H9 (cell line): ENCODE measurements around the gene SPATA25. TPM values are rescaled to one million over a fixed set of nuclear protein-coding genes. Genes with fewer than 3 reads are reported as not detected.

Source experiments
- DNase-seq: peaks from one replicate; pipeline ENCODE4 v3.0.0-alpha.2; 2017
- H2AFZ ChIP-seq: one replicate; pipeline ENCODE4 v1.6.1; 2013; ENCODE audit warnings: mild to moderate bottlenecking, low read length, control low read depth, moderate library complexity
- H2AK5ac ChIP-seq: 2 replicates; pipeline ENCODE4 v1.6.1; 2013; ENCODE audit warnings: low read length, control low read depth, mixed read lengths; ENCODE audit not compliant: insufficient read length
- H2BK120ac ChIP-seq: one replicate; pipeline ENCODE4 v1.6.1; 2013; ENCODE audit warnings: low read depth, mild to moderate bottlenecking, low read length, control low read depth, inconsistent platforms; ENCODE audit not compliant: poor library complexity, severe bottlenecking
- H2BK12ac ChIP-seq: 2 replicates; pipeline ENCODE4 v1.6.1; 2013; ENCODE audit warnings: low read length, control low read depth, mixed read lengths, low read depth; ENCODE audit not compliant: insufficient read length
- H2BK15ac ChIP-seq: 2 replicates; pipeline ENCODE4 v1.6.1; 2013; ENCODE audit warnings: low read depth, low read length, control low read depth
- H2BK20ac ChIP-seq: one replicate; pipeline ENCODE4 v1.6.1; 2013; ENCODE audit warnings: low read depth, mild to moderate bottlenecking, low read length, control low read depth, inconsistent platforms; ENCODE audit not compliant: poor library complexity, severe bottlenecking
- H2BK5ac ChIP-seq: 2 replicates; pipeline ENCODE4 v1.6.1; 2013; ENCODE audit warnings: low read length, control low read depth, mixed read lengths; ENCODE audit not compliant: insufficient read length
- H3K14ac ChIP-seq: 2 replicates; pipeline ENCODE4 v1.6.1; 2013; ENCODE audit warnings: low read length, control low read depth; ENCODE audit not compliant: insufficient read depth
- H3K18ac ChIP-seq: 2 replicates; pipeline ENCODE4 v1.6.1; 2013; ENCODE audit warnings: low read depth, mild to moderate bottlenecking, mixed read lengths, low read length, control low read depth; ENCODE audit not compliant: insufficient read length
- H3K23ac ChIP-seq: 2 replicates; pipeline ENCODE4 v1.6.1; 2013; ENCODE audit warnings: low read length, control low read depth, mixed read lengths, low read depth; ENCODE audit not compliant: insufficient read length
- H3K23me2 ChIP-seq: 2 replicates; pipeline ENCODE4 v1.6.1; 2013; ENCODE audit warnings: low read depth, mild to moderate bottlenecking, mixed read lengths, low read length, control low read depth; ENCODE audit not compliant: insufficient read length, poor library complexity, severe bottlenecking
- H3K27ac ChIP-seq: 2 replicates; pipeline ENCODE4 v1.5.1; 2013; ENCODE audit warnings: low read length, control low read depth, mixed read lengths, low read depth; ENCODE audit not compliant: insufficient read length
- H3K27me3 ChIP-seq: 2 replicates; pipeline ENCODE4 v1.6.1; 2013; ENCODE audit warnings: low read length, control low read depth, inconsistent platforms; ENCODE audit not compliant: insufficient read depth
- H3K4ac ChIP-seq: 2 replicates; pipeline ENCODE4 v1.6.1; 2013; ENCODE audit warnings: low read depth, mild to moderate bottlenecking, control low read depth, inconsistent platforms, low read length, moderate library complexity
- H3K4me1 ChIP-seq: 2 replicates; pipeline ENCODE4 v1.6.1; 2013; ENCODE audit warnings: low read length, control low read depth, inconsistent platforms; ENCODE audit not compliant: insufficient read depth
- H3K4me2 ChIP-seq: 2 replicates; pipeline ENCODE4 v1.6.1; 2013; ENCODE audit warnings: low read length, control low read depth, mixed read lengths; ENCODE audit not compliant: insufficient read length, insufficient read depth
- H3K56ac ChIP-seq: 2 replicates; pipeline ENCODE4 v1.6.1; 2013; ENCODE audit warnings: low read depth, mild to moderate bottlenecking, mixed read lengths, low read length, control low read depth; ENCODE audit not compliant: insufficient read length
- H3K79me1 ChIP-seq: 2 replicates; pipeline ENCODE4 v1.6.1; 2013; ENCODE audit warnings: low read depth, mild to moderate bottlenecking, moderate library complexity, low read length, control low read depth, inconsistent platforms; ENCODE audit not compliant: insufficient read depth, poor library complexity, severe bottlenecking
- H3K79me2 ChIP-seq: 2 replicates; pipeline ENCODE4 v1.6.1; 2013; ENCODE audit warnings: low read length, control low read depth, inconsistent platforms; ENCODE audit not compliant: insufficient read depth
- H3K9ac ChIP-seq: 2 replicates; pipeline ENCODE4 v1.6.1; 2013; ENCODE audit warnings: low read length, control low read depth, mixed read lengths; ENCODE audit not compliant: insufficient read length; ENCODE audit errors: extremely low read depth
- H3K9me3 ChIP-seq: one replicate; pipeline ENCODE4 v1.6.1; 2013; ENCODE audit warnings: low read depth, low read length, inconsistent platforms; ENCODE audit not compliant: control insufficient read depth
- H3T11ph ChIP-seq: one replicate; pipeline ENCODE4 v1.6.1; 2013; ENCODE audit warnings: mild to moderate bottlenecking, low read length, control low read depth, inconsistent platforms
- H4K20me1 ChIP-seq: one replicate; pipeline ENCODE4 v1.6.1; 2013; ENCODE audit not compliant: control insufficient read depth, insufficient read length, insufficient read depth
- H4K5ac ChIP-seq: 2 replicates; pipeline ENCODE4 v1.6.1; 2013; ENCODE audit warnings: low read depth, mild to moderate bottlenecking, mixed read lengths, low read length, control low read depth; ENCODE audit not compliant: insufficient read length
- H4K8ac ChIP-seq: replicated peaks from 2 replicates; pipeline ENCODE4 v1.6.1; 2013; ENCODE audit warnings: low read length, control low read depth, mixed read lengths, low read depth; ENCODE audit not compliant: insufficient read length
- H4K91ac ChIP-seq: 2 replicates; pipeline ENCODE4 v1.6.1; 2013; ENCODE audit warnings: low read depth, mild to moderate bottlenecking, moderate library complexity, mixed read lengths, low read length, control low read depth; ENCODE audit not compliant: insufficient read length
- H3K27ac Mint-ChIP-seq, 3 experiments: 2 replicates in 2 of 3; 3 replicates in 1 of 3; pipeline ENCODE4 v1.8.0; 2020 to 2021; ENCODE audit warnings: mixed read lengths in 3 of 3, mild to moderate bottlenecking in 1 of 3, moderate library complexity in 1 of 3
- H3K27me3 Mint-ChIP-seq: 2 replicates; pipeline ENCODE4 v1.8.0; 2021; ENCODE audit warnings: low read depth, mild to moderate bottlenecking, moderate library complexity, mixed read lengths
- H3K36me3 Mint-ChIP-seq, 3 experiments: 2 replicates in 2 of 3; 3 replicates in 1 of 3; pipeline ENCODE4 v1.8.0; 2020 to 2021; ENCODE audit warnings: low read depth in 3 of 3, mixed read lengths in 3 of 3; ENCODE audit not compliant: insufficient read depth in 1 of 3
- H3K4me1 Mint-ChIP-seq, 2 experiments: 2 replicates each; pipeline ENCODE4 v1.8.0; 2020; ENCODE audit warnings: mixed read lengths in 2 of 2
- H3K4me3 Mint-ChIP-seq, 2 experiments: 2 replicates in 1 of 2; 3 replicates in 1 of 2; pipeline ENCODE4 v1.8.0; 2020 to 2021; ENCODE audit warnings: mild to moderate bottlenecking in 2 of 2, mixed read lengths in 2 of 2, moderate library complexity in 1 of 2
- H3K9me3 Mint-ChIP-seq, 2 experiments: 2 replicates in 1 of 2; 3 replicates in 1 of 2; pipeline ENCODE4 v1.8.0; 2020; ENCODE audit warnings: mild to moderate bottlenecking in 2 of 2, mixed read lengths in 2 of 2, moderate library complexity in 1 of 2
- WGBS: extraction: QIAGEN DNeasy Blood & Tissue Kit; methylation state at CpG from one replicate; pipeline ENCODE4 v1.1.7; 2013; ENCODE audit warnings: missing lambda C conversion rate, low lambda C conversion rate, mixed read lengths; ENCODE audit not compliant: insufficient read length; ENCODE audit errors: extremely low coverage; 5-methylcytosine and 5-hydroxymethylcytosine counted together
- total RNA-seq: library from RNA; stranded (reverse); gene quantifications from 2 replicates; pipeline ENCODE4 v1.2.1, GENCODE V29; 2021
- TF ChIP-seq, protein P1 (sequence below): fragments of 200-600 bp; sonication (generic); conservative IDR thresholded peaks from 3 replicates; pipeline ENCODE4 v1.8.0; 2021; ENCODE audit warnings: antibody characterized with exemption, mild to moderate bottlenecking

SPATA25 gene
- total RNA-seq, 1 experiment from 2014 or later = 2.4 TPM

DNA sequence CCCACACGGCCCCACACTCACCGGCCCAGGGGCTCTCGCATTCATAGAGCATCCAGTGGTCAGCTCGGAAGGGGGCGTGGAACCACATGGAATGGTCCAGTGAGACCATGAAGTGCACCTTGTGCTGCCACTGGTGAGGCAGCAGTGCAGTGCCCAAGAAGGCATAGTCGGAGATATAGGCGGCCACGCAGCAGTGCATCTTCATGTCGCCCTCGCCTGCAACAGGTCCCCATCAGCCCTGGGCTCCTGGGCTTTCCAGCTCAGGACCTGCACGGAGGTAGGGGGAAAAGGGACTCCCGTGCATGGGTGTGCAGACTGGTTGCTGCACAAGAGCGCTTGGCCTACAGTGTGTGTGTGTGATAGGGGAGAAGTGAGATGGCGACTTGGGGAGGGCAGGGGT lies 43.9 kb downstream of the SPATA25 start:
- Mint-ChIP-seq H3K27ac (0 out of 7 replicates have a peak overlapping the region, but pooled peaks of 1 of the 3 experiments have one; percentile 45), H3K36me3 (peaks cover 5 to 55% (median 42%) of the 10 kb centered on the region in 3 experiments), H3K4me3 (no peak overlapping the region), H3K27me3 (no peaks in the 10 kb centered on the region), H3K9me3 (no peaks in the 10 kb centered on the region), H3K4me1 (no peaks in the 10 kb centered on the region)
- no peak overlapping the region for H2BK20ac ChIP-seq
- no peak overlapping the region for H2BK120ac ChIP-seq
- no peak overlapping the region for H4K91ac ChIP-seq
- H2AFZ ChIP-seq = no peak overlapping the region
- H3K4me2 ChIP-seq = no peak overlapping the region
- no peak overlapping the region for H4K5ac ChIP-seq
- no peaks in the 10 kb centered on the region for H3K4me1 ChIP-seq
- DNase-seq = no peak
- no peaks in the 10 kb centered on the region for H3K79me2 ChIP-seq
- no peaks in the 10 kb centered on the region for H4K20me1 ChIP-seq
- peaks cover 3% of the 10 kb centered on the region for H3K23me2 ChIP-seq
- no peak overlapping the region for H3K56ac ChIP-seq
- H2BK5ac ChIP-seq = no peak overlapping the region
- H3K4ac ChIP-seq = no peak overlapping the region
- TF ChIP-seq, protein P1, sequence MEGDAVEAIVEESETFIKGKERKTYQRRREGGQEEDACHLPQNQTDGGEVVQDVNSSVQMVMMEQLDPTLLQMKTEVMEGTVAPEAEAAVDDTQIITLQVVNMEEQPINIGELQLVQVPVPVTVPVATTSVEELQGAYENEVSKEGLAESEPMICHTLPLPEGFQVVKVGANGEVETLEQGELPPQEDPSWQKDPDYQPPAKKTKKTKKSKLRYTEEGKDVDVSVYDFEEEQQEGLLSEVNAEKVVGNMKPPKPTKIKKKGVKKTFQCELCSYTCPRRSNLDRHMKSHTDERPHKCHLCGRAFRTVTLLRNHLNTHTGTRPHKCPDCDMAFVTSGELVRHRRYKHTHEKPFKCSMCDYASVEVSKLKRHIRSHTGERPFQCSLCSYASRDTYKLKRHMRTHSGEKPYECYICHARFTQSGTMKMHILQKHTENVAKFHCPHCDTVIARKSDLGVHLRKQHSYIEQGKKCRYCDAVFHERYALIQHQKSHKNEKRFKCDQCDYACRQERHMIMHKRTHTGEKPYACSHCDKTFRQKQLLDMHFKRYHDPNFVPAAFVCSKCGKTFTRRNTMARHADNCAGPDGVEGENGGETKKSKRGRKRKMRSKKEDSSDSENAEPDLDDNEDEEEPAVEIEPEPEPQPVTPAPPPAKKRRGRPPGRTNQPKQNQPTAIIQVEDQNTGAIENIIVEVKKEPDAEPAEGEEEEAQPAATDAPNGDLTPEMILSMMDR = no peak
- no peak overlapping the region for H3K27ac ChIP-seq
- H3K9ac ChIP-seq = no peak overlapping the region
- H2AK5ac ChIP-seq = no peak overlapping the region
- no CpG with 5 or more reads among the region's 14 CpGs for WGBS
- H2BK12ac ChIP-seq = no peak overlapping the region
- H3K23ac ChIP-seq = no peak overlapping the region
- no peaks in the 10 kb centered on the region for H3K79me1 ChIP-seq
- H4K8ac ChIP-seq = no peak overlapping the region
- H3K14ac ChIP-seq = no peak overlapping the region
- no peak overlapping the region for H3K18ac ChIP-seq
- H2BK15ac ChIP-seq = no peak overlapping the region
- no peaks in the 10 kb centered on the region for H3K27me3 ChIP-seq
- no peak overlapping the region for H3T11ph ChIP-seq
- no peaks in the 10 kb centered on the region for H3K9me3 ChIP-seq
